ENCODE data around the gene EMC10.

The EMC10 gene

DNA sequence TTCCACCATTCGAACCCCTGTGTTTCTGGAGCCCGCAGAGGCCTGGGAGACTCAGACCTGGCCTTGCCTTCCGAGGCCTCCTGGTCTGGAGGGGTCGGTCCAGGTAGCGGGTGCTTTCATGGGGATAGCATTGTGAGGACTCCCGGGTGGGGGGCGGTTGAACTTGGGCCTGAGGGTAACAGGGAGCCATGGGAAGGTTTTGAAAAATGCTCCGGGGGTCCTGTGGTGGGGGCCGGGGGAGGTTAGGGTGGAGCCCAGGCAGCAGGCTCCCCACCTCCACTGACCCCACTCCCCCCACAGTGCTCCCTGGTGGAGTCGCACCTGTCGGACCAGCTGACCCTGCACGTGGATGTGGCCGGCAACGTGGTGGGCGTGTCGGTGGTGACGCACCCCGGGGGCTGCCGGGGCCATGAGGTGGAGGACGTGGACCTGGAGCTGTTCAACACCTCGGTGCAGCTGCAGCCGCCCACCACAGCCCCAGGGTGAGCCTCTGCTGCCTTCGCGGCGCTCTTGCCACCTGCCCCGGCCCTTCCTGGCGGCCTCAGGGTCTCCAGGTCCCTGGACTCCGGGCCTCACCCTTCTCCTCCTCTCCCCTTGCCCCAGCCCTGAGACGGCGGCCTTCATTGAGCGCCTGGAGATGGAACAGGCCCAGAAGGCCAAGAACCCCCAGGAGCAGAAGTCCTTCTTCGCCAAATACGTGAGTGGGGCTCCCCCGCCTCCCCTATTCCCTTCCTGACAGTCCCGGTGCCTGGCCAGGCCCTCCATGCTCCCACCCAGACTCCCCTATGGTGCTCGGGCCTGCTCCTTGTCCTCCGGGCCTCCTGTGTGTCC, 4.2 kb downstream of the EMC10 start:
- no peak for DNase-seq

DNA sequence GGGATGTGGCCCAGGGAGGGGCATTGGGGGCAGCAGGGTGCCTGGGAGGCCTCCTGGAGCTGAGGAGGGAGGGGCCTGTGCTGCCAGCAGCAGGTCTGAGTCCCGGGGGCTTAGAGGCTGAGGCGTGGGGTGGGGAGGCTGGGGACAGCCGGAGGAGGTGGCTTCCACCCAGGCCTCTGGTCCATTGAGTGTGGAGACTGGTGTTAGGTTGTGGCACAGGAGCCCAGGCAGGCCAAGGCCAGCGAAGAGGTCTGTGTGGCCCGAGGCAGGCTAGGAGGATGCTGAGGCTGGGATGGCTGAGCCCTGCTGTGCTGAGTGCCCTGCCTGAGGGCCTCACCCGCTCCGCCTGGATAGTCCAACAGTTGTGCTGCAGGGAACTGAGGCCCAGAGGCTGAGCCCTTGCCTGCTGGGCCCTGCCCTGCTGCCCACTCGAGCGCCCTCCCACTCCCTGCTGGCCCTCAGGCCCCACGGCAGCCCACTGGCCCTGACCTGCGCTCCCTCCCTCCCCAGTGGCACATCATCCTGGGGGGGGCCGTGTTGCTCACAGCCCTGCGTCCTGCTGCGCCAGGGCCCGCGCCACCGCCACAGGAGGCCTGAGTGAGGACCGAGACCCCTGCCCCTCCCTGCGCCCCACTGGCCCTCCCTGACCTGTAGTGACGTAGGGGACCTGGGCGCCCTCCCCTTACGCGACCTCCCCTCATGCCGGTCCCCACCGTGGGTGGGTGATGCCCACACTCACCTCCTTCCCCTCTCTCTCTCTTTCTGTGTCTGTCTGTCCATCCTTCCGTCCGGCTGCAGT, 5.2 kb downstream of the EMC10 start:
- DNase-seq = no peak

DNA sequence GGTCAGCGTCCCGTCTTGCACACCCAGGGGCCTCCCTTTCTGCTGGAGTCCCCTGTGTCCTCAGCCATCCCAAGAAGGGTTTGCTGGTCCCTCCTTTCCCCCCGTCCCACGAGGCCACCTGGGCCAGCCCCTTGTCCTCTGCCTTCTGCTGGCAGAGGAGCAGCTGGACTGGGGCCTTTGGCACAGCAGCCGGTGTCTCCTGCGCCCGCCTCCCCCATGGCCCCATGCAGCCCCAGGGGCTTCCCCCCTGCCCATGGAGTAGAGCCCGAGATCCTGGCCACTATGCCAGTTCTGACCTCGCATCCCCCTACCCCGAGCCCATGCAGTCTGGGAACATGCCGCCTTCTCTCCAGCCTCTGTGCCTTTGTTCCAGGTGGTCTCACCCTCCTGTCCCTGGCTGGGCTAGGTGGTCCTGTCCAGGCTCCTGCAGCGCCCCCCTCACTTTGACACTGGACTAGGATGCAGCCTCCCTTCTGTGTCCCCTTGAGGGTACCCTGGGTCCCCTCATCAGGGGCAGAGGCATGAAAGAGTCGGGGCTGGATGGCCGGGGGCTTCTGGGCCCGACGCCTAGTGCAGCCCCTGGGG, 6.1 kb downstream of the EMC10 start:
- no peak for DNase-seq

DNA sequence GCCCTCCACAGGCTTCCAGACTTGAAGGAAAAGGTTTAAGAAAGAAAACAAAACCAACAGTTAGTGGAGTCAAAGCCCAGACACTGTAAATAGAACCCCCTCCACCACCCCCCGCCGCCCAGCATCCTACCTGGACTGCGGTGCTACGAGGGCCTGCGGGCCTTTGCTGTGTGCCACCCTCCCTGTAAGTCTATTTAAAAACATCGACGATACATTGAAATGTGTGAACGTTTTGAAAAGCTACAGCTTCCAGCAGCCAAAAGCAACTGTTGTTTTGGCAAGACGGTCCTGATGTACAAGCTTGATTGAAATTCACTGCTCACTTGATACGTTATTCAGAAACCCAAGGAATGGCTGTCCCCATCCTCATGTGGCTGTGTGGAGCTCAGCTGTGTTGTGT, 6.6 kb downstream of the EMC10 start:
- DNase-seq = no peak

DNA sequence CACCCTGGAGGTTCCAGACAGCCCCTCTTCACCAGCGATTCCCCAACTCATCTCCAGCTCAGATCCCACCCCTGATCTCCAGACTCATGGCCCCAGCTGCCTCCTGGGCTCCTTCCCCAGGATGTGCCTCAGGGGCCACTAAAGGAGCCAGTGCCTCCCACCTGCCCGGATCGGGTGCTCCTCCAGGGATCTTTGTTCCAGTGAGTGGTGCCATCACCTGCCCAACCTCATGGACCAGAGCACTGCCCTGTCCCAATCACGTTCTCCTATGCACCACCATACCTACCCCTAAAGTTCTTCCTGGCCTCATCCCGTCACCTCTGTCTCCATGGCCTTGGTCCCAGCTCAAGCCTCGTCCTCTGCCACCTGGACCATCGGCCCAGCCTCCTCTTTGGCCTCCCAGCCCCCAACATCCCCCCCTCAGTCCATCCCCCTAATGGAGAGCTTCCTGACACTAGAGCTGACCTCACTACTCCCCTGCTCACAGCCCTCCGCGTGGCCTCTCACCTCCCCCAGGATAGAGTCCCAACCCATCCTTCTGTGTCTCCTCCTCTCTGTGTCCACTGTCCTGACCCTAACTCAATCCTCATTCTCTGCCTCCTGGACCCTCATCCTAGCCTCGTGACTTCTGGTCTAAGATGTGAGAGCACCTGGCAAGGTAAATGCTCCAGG, 9.1 kb downstream of the EMC10 start:
- DNase-seq = no peak

DNA sequence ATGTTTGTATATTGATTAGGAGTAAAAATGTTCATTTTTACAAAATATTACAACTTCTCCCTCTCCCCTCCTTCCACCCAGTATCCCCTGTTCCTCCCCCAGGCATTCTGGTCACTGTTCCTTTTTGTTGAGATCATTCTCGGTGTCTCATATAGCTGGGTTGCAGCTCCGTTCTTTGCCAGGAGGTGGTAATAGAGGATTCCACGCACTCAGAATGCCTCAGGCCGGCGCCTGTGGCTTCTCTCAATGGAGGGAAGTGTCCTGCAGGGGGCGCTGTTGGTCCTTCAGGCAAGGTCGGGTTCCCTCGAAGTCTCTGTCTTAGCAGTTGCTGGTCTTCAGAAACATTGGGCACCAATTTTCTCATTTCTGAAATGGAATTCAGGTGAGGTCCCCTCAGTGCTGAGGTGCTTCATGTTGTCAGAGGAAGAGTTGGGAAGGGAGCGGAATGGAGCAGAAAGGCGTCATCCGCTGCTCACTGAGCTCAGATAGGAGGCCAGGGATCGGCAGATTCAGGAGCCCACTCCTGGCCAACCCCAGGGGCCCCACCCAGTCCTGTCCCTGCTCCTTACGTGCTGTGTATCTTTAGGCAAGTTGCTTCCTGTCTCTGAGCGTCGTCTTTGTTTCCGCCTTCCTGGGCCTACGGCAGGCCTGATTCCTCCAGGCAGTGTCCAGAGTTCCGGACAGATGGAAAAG, 10.7 kb downstream of the EMC10 start:
- DNase-seq = peak in 1 of 3 experiments; percentile 16

DNA sequence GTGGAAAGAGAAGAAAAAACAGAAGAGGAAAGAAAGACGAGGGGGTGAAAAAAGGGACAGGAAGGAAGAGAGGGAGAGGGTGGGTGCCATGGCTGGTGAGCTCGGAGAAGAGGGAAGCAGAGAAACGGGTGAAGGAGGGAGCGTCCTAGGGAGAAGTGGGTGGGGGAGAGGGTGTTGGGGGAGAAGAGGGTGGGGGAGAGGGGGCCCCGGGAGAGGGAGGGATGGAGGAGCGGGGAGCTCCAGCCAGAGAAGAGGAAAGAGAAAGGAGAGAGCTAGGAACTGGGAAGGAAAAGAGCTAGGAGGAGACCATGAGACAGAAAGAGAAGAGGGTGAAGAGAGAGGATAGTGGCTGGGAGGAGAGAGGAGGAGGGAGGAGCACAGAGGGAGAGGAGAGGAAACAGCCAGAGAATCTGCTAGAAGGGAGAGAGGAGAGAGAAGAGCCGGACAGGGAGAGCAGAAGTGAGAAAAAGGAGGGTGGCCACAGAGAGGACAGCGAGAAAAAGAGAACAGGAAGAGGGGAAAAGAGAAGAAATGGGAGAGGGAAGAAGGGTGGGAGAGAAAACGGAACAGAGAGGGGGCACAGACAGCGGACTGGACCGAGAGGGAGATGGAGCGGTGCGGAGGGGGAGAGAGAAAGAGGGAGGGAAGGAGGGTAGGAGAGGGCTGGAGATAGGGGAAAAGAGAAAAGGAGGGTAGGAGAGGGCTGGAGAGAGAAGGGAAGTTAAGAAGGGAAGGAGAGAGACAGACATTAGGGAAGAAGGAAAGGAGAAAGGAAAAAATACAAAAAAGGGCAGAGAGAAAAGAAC, 12.3 kb downstream of the EMC10 start:
- DNase-seq = no peak

DNA sequence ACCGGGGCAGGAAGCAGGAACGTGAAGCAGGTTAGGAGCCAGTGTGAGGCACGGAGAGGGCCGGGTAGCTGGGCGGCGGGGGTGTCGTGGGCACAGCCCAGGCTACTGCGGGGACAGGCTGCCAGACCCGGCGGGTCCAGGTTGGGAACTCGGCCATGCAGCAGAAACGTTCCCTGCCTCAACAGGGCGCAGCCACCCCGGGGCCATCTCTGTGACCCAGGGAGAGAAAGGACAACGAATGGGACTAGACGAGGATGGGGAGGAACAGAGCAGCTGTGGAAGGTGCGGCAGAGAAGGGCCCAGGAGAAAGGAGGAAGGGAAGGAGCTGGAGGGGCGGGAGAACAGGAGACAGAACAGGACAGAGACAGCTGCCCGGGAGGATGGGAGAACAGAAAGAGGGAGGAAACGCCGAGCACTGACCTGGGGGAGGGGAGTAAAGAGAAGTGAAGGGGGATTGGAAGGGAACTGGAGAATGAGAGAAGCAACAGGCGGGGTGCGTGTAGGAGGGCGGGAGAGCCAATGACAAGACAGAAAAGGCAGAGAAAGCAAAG, 13.2 kb downstream of the EMC10 start:
- DNase-seq = no peak

DNA sequence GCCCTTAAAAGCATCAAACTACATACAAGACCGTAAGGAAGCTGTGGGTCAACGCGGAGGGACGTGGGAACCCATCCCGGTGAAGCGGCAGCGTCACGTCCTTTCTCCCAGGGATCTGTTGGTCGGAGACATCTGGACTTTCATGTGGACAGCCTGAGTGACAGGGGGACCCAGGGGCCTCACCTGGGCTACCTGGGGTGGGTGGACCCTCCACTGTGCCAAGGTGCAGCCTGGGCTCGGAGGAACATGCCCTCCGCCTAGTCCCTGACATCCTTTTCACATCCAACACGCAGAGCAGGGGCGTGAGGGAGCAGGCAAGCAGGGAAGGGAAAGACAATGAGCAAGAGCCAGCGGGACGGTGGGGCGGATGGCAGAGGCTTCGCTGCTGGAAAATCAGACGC, 14.1 kb downstream of the EMC10 start:
- DNase-seq = no peak

DNA sequence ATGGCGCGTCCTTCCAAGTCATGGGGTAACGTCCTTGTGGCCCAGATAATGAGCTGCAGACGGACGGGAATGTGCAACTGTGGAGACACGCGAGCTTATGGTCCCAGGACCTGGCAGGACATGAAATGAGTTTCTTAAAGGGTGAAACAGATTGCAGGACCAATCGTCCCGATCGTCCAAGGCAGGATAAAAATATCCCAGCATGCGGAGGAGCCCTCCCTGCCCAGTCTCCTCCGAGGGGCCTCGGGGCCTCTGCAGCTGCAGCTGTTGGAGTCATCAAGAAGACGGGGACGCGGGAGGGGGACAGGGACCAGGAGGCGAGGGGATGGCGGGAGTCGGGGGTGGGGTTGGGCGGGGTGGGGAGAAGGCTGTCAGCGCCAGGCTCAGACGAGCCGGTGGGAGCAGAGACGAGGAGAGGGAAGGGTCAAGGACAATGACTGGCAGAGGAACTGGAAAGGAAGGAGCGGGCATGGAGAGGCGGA, 14.7 kb downstream of the EMC10 start:
- DNase-seq = no peak

DNA sequence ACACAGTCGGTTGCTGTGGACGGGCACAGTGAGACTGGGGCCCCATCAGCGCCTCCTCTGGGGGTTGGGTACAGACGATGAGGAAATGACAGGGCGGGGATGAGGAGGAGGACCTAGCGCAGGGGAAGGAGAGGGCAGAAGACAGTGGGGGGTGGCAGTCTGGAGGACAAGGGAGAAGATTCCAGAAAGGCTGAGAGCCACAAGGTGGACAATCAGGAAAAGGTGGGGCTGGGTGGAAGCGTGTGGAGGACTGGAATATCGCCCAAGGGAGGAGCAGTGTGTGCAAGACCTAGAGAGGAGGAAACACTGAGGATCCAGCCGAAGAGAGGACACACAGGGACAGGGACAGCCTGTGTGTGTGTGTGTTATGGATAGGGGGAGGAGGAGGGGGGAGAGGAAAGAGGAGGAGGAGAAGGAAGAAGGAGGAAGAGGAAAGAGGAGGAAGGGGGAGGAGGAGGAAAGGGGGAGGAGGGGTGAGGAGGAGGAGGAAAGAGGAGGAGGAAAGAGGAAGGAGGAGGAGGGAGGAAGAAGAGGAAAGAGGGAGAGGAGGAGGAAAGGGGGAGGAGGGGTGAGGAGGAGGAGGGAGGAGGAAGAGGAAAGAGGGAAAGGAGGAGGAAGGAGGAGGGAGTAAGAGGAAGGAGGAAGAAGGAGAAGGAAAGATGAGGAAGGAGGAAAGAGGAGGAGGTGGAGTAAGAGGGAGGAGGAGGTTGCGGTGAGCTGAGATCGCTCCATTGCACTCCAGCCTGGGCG, 16.2 kb downstream of the EMC10 start:
- peak in 2 of 3 experiments; percentile 15 to 37 for DNase-seq

DNA sequence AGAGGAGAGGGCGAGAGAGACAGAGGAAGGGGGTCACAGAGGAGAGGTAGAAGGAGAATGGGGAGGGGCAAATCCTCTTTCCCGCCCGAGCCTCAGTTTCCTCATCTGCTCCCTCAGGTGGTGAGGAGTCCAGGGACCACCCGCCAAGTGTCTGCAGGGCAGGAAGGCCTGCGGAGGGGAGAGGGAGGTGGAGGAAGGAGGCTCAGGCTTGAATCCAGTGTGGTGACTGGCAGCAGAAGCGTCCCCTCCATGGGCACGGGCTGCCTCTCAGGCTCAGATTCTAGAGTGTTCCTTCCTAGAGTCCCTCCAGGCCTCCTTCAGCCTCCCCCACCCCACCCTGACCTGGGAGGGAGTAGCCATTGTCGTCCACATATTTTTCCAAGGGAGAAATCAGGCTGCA, 16.9 kb downstream of the EMC10 start:
- DNase-seq = no peak

DNA sequence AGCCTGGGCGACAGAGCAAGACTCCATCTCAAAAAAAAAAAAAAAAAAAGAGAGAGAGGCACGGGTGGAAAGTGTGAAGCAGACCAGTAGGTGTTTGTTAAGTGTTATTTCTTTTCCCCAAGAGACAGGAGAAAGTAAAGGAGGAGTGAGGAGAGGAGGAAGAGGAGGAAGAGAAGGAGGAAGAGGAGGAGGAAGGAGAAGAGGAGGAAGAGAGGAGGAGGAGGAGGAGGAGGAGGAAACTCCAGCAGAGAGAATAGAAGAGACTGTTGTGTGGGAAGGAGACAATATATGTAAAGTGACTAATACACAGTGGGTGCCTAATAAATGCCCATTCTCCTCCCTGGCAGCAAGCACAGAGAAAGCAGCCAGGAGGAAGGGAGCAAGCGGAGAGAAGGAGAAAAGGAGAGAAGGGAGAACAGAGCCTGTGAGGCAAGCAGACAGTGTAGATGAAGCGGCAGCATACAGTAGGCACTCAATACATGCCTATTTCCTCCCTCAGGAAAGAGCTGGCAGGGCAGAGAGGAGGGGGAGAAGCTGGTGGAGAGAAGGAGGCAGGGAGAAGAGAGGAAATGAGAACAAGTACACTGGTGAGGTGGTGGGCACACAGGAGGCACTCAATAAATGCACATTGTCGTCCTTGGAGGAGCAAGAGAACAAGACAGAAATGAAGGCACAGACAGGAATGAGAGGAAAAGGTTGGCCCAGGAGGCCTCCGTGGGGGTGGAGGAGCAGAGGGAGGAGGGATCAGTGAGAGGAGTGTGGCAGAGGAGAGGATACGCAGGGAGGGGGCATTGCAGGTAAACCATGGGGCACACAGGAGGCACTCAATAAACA, 18.1 kb downstream of the EMC10 start:
- no peak for DNase-seq

DNA sequence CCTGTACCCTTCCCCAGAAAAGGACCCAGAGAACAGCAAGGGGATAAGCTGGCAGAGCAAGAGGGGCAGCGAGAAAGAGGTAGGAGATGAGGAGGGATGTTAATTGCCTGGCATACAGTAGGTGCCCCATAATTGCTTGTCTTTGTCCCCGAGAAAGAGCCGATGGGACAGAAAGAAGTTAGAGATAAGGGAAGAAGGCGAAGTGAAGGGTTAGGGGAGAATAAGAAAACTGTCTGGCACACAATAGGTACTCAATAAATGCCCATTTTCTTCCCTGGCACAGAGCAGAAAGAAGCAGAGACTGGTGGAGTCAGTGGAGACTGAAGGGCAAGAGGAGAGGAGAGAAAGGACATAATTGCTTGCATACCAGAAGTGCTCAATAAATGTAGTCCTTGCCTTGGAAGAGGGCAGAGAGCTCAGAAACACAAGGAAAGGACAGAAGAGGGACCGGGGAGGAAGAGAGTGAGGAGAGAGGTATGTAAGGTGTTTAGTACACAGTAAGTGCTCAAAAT, 18.8 kb downstream of the EMC10 start:
- no peak for DNase-seq

DNA sequence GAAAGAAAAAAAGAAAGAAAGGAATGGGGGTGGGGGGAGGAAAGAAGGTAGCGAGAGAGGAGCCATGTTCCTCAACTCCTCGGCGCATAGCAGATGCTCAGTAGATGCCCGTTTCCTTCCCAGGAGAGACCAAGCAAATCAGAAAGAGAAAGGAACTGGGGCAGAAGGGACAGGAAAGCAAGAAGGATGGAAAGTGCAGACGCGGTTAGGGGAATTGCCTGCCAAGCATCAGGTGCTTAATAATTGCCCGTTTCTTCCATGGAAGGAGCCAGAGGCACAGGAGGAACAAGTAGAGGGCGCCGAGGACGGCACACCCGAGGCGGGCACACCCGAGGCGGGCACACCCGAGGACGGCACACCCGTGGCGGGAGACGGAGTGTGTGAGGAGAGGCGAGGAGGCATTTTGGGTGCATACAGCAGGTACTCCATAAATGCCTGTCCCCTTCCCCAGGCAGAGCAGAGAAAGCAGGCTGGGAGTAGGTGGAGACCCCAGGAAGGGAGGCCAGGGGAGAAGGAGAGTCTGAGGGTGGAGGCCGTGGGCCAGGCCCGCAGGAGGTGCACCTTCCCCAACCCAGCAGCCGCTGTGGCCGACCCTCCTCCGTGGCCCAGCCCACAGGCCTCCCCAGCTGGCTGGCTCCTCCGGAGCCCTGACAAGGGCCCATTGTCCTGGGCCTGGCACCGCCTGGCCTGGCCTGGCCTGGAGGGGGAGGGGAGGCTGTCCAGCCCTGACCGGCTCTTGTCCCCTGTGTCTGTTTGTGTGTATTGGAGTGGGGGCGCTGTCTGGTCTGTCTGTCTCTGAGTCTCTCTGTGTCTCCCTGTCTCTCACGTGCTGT, 20.1 kb downstream of the EMC10 start:
- DNase-seq = no peak

DNA sequence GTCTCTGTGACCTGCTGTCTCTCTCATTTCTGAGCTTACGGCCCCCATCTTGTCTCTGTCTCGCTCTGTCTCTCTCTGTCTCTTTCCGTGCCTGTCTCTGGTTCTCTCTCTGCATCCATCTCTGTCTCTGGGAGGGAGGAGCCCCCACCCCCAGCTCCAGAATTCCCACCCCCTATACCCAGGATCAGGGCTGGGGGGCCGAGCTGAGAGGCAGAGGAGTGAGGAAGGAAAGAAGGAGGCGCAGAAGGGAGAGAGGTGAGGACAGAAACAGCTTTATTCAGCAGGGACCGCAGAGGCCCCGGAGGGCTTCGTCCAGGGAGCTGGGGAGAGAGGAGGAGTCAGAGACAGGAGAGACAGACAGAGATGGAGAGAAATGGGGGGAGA, 20.7 kb downstream of the EMC10 start:
- DNase-seq = no peak

DNA sequence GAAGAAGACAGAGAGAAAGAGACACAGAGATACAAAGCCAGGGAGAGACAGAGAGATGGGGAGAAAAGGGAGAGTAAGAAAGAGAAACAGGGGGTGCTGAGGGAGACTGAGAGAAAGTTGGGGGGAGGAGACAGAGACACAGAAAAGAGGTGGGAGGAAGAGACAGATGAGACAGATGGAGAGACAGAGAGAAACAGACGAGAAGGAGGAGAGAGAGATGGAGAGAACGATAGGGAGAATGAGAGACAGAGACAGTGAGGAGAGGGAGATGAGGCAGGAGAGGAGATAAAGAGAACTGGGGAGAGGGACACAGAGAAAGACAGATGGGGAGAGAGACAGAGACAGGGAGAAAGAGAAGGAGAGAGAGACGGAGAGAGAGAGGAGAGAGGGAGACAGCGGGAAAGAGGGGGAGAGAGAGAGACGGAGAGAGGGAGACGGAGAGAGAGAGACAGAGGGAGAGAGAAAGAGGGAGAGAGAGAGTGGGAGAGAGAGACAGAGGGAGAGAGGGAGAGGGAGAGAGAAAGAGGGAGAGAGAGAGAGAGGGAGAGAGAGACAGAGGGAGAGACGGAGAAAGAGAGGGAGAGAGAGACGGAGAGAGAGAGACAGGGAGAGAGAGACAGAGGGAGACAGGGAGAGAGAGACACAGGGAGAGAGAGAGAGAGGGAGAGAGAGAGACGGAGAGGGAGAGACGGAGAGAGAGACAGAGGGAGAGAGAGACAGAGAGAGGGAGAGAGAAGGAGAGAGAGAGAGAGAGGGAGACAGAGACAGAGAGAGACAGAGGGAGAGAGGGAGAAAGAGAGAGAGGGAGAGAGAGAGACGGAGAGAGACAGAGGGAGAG, 22.1 kb downstream of the EMC10 start:
- DNase-seq = no peak

Measured in NCI-H1417 (cell line).